ENCODE results near the gene ICE1.
"Not testable (repeated sequence)": the region's sequence is repeated elsewhere in the genome, so short reads cannot be mapped to it uniquely, and the experiment has no call there.

Gene ICE1, protein sequence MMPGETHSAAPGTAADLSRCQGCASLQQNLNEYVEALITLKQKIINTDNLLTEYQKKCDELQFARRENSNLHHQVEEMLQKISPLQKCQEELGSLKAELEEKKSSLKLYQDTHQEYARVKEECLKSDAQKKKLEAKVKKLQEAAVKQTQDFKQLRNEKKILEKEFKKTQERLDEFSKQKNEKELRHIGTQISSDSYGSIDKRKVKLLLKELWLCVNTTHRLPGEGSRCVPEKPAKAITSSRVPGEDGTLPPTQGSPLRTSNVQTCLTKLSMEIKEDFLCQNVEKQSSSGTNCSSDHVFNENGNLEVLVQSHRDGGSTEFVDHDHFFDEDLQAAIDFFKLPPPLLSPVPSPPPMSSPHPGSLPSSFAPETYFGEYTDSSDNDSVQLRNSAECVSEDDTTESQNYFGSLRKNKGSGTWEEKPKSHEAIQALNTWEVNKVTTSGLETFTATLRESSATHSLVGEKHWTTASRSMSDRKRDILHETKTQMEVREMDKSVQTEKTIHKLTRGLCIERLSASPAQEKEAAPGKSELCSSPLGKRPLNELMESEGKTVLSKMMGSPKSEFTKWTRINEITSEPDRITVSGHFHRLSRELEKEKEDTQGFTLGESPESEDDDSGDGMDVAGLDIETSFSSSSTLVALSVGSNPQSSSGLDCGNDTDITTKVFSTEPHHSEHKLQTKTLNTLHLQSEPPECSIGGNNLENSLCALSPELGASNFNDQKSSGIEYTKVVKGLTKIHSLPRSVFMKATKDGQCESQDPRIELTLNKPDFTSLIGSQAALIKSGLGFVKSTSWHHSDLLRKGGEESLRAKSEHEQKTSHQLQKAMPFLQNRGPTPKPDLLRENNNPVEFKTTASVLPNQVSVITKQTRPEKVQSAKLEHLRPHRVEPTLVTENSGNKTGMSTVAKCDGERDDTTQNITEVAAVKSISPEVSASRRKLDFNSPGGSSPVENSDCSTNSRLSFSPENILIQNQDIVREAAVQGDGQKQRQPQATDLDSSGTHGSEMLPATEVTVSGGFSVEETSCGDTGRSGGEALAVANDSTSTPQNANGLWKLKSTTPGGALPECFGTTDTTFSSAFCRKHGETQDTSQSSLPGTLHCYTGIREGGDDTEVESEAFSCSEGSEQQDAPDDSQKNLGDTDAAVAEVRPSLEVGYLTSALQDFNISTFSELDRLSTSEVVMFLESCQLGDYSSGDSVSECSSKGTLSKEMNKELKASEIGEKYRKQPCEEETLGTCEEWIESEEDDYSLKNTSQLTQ (N-terminal part only)

GRCh38 chr5:5421961-5422818, at the start of gene ICE1:
Gene ICE1, plus strand, starts transcription at chr5:5422677. Its CDS starts 239 bp downstream, at chr5:5422916.
- peak; percentile 94 for DNase-seq (ENCODE audit: low spot score)

- DNase-seq (ENCODE audit: low spot score), result no peak
Observed at GRCh38 chr5:5372930-5373329, 49.5 kb upstream of the ICE1 start.

DNA sequence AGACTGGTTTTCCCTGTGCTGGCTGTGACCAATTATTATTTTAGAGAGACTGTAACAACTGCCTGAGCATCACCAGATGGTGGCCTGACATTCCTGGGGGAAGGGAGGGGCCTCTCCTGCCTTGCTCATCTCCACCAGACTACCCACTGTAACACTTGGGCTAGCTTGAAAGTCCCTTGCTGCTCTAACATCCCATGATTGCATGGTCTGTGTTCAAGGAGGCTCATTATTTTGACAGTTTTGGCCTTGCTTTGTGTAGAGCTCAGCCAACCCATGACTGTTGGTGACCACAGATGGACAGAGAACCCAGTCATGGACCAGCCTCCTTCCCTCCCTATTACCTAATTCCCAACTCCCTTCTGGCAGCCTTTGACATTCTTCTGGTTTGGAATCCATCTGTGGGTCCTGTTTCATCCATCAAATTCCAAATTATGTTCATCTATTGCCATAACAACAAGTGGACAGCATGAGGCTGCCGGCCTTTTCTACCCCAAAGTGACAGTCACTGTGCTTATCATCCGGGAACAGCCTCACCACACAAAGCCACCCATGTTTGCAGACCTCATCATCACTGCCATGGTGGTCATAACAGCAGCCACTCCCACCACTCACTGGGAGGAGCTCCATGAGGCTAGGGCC, 49.0 kb upstream of the ICE1 start:
- DNase-seq (ENCODE audit: low spot score), result no peak

GRCh38 chr5:5374009-5374715, 48.3 kb upstream of the ICE1 start:
- no peak for DNase-seq (ENCODE audit: low spot score)

DNA sequence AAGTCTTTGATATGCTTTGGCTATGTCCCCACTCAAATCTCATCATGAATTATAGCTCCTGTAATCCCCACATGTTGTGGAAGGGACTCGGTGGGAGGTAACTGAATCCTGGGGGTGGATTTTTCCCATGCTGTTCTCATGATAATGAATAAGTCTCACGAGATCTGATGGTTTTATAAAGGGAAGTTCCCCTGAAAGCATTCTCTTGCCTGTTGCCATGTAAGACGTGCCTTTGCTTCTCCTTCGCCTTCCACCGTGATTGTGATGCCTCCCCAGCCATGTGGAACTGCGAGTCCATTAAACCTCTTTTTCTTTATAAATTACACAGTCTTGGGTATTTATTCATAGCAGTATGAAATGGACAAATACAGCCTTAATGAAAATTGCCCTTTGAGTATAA, 44.7 kb upstream of the ICE1 start:
- no peak for DNase-seq (ENCODE audit: low spot score)

DNA sequence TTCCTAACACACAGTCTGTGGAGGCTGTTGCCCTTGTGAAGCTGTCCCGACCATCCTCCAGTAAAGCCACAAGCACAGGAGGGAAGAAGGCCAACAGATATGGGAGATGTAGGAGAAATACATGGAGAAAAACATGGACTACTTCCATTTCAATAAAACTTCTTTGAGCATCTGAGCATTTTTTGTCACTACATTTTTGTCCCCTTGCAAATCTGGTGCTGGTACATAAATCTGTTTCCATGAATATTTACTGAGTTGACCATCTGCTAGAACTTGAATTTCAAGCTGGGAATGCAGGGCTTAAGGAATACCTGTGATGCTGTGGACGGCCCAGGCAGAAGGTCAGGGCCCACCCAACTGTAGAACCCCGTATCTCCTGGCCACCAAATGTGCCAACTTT, 43.9 kb upstream of the ICE1 start:
- no peak for DNase-seq (ENCODE audit: low spot score)

GRCh38 chr5:5380298-5380697, 42.2 kb upstream of the ICE1 start:
- DNase-seq (ENCODE audit: low spot score), result no peak

DNA sequence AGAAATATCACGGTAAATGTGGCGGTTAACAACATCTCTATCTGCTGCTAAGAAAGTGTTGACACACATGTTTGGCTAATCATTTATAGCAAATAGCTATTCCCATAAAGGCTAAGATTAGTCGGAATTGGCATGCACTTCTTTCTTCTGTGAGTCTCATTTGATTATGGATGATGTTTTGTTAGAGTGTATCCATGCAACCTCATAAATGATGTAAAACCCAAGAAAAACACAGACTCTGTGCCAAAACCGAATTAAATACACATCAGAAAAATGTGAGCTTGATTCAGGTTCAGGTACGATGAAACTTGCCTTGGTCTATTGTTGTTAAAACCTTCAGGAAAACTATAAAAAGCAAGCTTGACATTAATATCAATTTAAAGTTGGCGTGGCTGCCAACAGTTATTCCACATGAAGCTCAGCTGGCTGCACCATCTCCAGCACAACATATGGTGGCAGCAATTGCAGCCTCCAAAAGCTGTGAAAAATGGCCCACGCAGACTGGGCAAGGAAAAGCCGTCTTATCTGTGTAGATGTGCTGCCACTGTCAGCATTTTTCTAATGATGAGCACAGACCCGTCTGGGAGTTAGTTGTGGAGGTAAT, 41.1 kb upstream of the ICE1 start:
- no peak for DNase-seq (ENCODE audit: low spot score)

- DNase-seq (ENCODE audit: low spot score), result no peak
Observed at GRCh38 chr5:5383461-5383860, 39.0 kb upstream of the ICE1 start.

- no peak for DNase-seq (ENCODE audit: low spot score)
Observed at GRCh38 chr5:5384660-5385330, 37.7 kb upstream of the ICE1 start.

DNA sequence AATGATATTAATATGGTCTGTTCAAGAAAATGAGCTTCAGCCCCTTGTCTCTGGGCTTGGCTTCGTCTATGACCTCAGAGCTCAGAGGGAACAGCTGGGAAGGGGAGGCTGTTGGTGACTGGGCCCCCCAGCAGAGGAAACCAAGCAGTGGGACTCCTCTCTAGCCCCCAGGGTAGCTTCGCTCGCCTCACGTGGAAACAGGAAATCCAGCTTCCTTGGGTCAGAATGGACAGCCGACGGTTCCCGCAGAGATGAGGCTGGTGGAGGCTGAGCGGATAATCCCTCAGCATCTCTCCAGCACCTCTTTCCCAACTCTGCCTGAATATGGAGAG, 37.2 kb upstream of the ICE1 start:
- DNase-seq (ENCODE audit: low spot score), result no peak

DNA sequence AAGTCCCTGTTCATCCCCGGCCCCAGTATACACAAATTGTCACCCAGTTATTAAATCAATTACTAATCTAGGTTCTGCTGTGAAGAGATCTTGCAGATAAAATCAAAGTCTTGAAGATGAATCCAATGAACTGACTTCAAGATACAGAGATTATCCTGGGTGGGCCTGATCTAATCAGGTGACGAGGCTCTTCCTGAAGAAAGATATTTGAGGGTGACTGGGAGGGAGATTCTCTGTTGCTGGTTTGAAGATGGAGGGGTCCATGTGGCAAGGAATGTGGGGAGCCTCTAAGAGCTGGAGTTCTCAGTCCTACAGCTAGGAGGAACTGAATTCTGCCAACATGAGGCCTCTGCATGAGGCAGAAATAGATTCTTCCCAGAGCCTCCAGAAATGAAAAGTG, 36.1 kb upstream of the ICE1 start:
- DNase-seq (ENCODE audit: low spot score), result no peak

GRCh38 chr5:5387192-5387591, 35.3 kb upstream of the ICE1 start:
- no peak for DNase-seq (ENCODE audit: low spot score)

DNA sequence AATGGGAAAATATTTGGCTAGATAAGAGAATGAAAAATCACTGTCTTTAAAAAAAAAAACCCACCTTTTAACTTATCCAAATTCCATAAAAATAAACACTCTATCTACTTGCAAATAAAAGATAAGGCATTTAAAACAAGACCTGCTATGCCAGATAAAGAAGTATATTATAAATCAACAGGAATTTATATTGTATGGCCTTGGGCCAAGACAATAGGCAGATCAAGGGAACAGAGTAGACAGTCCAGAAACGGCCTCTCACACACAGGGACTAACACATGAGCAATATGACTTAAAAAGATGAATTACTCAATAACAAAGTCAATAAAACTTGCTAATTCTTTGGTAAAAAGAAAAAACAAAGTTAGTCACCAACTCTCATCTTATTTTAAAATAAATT, 34.7 kb upstream of the ICE1 start:
- no peak for DNase-seq (ENCODE audit: low spot score)

DNA sequence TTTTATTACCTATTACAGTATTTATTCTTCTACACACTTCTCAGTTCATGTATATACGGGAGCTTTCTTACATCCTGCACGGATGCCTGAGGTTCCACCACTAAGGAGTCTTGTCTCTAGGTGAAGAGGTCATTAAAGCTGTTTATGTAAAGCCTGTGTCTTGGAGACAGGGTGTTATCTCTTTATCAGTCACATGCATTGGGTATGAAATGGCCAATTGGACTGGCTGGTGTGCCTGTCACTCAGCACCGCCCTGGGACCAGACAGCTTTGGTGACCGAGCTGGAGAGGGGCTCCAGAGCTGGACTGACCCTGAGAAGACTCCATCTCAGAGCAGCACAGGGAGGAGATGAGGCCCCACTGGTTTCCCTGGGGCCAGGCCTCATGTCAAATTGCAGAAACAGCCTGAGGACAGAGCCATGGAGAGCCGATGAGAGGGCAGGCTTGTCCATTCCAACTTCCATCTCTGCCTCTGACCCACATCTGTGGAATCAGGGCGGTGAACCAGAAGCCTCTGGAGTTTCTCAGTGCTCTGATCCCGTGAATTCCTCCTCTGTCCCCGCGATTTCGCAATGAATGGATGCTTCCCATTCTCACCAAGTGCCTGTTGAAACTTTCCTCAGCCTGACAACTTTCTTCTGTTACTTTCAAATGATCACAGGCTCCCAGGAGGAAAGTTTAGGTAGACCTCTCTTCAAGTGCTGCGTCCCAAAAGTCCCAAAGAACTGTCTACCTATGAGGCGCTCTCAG, 32.2 kb upstream of the ICE1 start:
- not testable (repeated sequence) for DNase-seq (ENCODE audit: low spot score)

DNA sequence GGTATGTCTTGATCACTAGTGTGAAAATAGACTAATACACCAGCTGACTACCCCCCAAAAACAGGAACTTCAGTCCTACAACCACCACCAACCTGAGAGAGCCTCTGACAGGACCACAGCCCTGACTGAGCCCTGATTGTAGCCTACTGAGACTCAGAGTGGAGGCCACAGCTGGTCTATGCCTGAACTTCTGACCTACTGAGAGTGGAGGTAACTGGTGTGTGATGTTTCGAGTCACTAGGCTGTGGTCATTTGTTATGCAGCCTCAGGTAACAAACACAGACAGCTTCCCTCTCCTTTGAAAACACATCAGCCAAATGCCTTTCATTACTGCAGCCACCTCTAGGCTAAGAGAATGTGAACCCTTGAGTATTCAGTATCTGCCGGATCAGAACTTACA, 30.0 kb upstream of the ICE1 start:
- DNase-seq (ENCODE audit: low spot score), result not testable (repeated sequence)

GRCh38 chr5:5394384-5394986, 28.0 kb upstream of the ICE1 start:
- not testable (repeated sequence) for DNase-seq (ENCODE audit: low spot score)

GRCh38 chr5:5395093-5395492, 27.4 kb upstream of the ICE1 start:
- not testable (repeated sequence) for DNase-seq (ENCODE audit: low spot score)
